OCI-LY3 (cell line): ENCODE measurements around the gene TRMT11.

Experiments
- CTCF ChIP-seq: fragments of 200-600, 300-600 bp; sonication (generic); IDR thresholded peaks from 2 replicates; pipeline ENCODE4 v1.5.1; 2014; ENCODE audit warnings: antibody characterized with exemption, low read length, low read depth
- EZH2phosphoT487 ChIP-seq: fragments of 200-600 bp; shearing (Covaris generic); IDR thresholded peaks from 2 replicates; pipeline ENCODE4 v1.6.1; 2018; ENCODE audit warnings: antibody characterized with exemption, mixed run types, low read depth

- TF ChIP-seq CTCF (no peak), EZH2phosphoT487 (no peak)
Observed at GRCh38 chr6:126075335-126076071, 89.2 kb downstream of the TRMT11 start.
